ENCODE results near the gene DPP6. TPM values are rescaled to one million over a fixed set of nuclear protein-coding genes. Genes with fewer than 3 reads are reported as not detected.
"Not testable (repeated sequence)": the region's sequence is repeated elsewhere in the genome, so short reads cannot be mapped to it uniquely, and the experiment has no call there.

The DPP6 gene
- total and polyA plus RNA-seq, 10 donors, result 0.11 to 8.7 (median 3.0) TPM

GRCh38 chr7:154931906-154932305 lies 879.7 kb downstream of the DPP6 start:
- peaks cover 0 to 31% (median 3%) of the 10 kb centered on the region in 6 donors for H3K36me3 ChIP-seq
- TF ChIP-seq POLR2A (IDR thresholded peaks at IDR 0.05) (no peak), POLR2AphosphoS5 (IDR thresholded peaks at IDR 0.05) (no peak)
- TF ChIP-seq, protein P1, sequence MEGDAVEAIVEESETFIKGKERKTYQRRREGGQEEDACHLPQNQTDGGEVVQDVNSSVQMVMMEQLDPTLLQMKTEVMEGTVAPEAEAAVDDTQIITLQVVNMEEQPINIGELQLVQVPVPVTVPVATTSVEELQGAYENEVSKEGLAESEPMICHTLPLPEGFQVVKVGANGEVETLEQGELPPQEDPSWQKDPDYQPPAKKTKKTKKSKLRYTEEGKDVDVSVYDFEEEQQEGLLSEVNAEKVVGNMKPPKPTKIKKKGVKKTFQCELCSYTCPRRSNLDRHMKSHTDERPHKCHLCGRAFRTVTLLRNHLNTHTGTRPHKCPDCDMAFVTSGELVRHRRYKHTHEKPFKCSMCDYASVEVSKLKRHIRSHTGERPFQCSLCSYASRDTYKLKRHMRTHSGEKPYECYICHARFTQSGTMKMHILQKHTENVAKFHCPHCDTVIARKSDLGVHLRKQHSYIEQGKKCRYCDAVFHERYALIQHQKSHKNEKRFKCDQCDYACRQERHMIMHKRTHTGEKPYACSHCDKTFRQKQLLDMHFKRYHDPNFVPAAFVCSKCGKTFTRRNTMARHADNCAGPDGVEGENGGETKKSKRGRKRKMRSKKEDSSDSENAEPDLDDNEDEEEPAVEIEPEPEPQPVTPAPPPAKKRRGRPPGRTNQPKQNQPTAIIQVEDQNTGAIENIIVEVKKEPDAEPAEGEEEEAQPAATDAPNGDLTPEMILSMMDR (IDR thresholded peaks at IDR 0.05 in 8 of 11, conservative IDR thresholded peaks at IDR 0.05 in 3 of 11), result no peak
- H3K4me1 ChIP-seq, result peaks cover 12 to 42% (median 27%) of the 10 kb centered on the region in 6 donors
- intact Hi-C loops (cut with DNase I; ENCODE audit: low total_unique reads), result no loop called here
- H3K4me3 ChIP-seq, result no peak overlapping the region
- no peak for DNase-seq
- 95 to 99% (median 97%) methylated on average over 2 of the region's 2 CpGs for WGBS, 5 donors
- no peaks in the 10 kb centered on the region for H3K27me3 ChIP-seq (replicated peaks in 1 of 7)
- H3K27ac ChIP-seq, result no peak overlapping the region
- peaks cover 0 to 30% (median 26%) of the 10 kb centered on the region in 8 donors for H3K9me3 ChIP-seq

GRCh38 chr7:154934353-154934952 lies 882.3 kb downstream of the DPP6 start:
- H3K27me3 ChIP-seq (replicated peaks in 1 of 7); H3K4me3 ChIP-seq; DNase-seq; intact Hi-C loops (cut with DNase I; ENCODE audit: low total_unique reads); H3K27ac ChIP-seq: not testable (repeated sequence)
- 89 to 98% (median 95%) methylated on average over 5 of the region's 5 CpGs for WGBS, 5 donors
- Histone ChIP-seq H3K36me3 (peaks cover 0 to 31% (median 3%) of the 10 kb centered on the region in 6 donors), H3K4me1 (peaks cover 8 to 36% (median 22%) of the 10 kb centered on the region in 6 donors), H3K9me3 (peaks cover 0 to 30% (median 26%) of the 10 kb centered on the region in 8 donors)

DNA sequence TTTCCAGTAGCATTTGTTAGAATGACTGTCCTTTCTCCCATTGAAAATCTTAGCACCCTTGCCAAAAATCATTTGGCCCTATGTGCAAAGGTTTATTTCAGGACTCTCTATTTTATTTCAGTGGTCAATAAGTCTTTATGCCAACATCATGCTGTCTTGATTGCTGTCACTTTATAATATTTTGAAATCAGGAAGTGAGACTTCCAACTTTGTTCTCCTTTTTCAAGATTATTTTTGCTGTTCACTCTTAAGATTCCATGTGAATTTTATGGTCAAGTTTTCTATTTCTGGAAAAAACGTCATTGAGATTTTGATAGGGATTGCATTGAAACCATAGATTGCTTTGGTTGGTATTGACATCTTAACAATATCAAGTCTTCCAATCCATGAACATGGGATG lies 885.6 kb downstream of the DPP6 start:
- WGBS, 5 donors, result 54 to 70% (median 58%) methylated on average over 1 of the region's 1 CpG
- H3K4me1 ChIP-seq, result peaks cover 0 to 10% (median 2%) of the 10 kb centered on the region in 6 donors

DNA sequence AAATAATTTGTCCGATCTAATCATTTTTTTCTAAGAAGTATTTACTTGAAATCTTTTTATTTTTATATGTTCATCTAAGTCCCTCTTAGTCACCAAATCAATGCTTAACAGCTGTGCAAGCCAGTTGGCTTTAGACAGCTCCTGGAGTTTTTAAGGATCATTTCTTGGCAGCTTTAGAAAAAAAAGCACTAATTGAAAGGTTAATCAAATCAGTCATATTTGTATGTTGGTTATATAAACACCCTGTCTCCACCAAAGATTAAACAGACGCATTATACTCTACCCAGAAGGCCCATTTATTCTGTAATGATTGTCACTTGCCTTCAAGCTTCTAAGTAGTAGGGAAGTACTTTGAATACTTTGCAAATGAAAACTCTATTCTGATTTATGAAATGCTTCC lies 890.5 kb downstream of the DPP6 start:
- TF ChIP-seq, protein P1 (IDR thresholded peaks at IDR 0.05 in 8 of 11, conservative IDR thresholded peaks at IDR 0.05 in 3 of 11), result no peak
- TF ChIP-seq POLR2A (IDR thresholded peaks at IDR 0.05) (no peak), POLR2AphosphoS5 (IDR thresholded peaks at IDR 0.05) (no peak)
- intact Hi-C loops (cut with DNase I; ENCODE audit: low total_unique reads), result no loop called here
- no peak for DNase-seq
- Histone ChIP-seq H3K4me3 (no peak overlapping the region), H3K9me3 (no peaks in the 10 kb centered on the region), H3K4me1 (peaks cover 0 to 6% (median under 1%) of the 10 kb centered on the region in 6 donors), H3K27me3 (replicated peaks in 1 of 7) (no peaks in the 10 kb centered on the region), H3K27ac (no peak overlapping the region), H3K36me3 (peaks cover 3 to 61% (median 42%) of the 10 kb centered on the region in 6 donors)
- WGBS, 5 donors, result 89 to 97% (median 96%) methylated on average over 2 of the region's 2 CpGs

More for the DNA sequence above, 885.6 kb downstream of the DPP6 start:
- no peaks in the 10 kb centered on the region for H3K27me3 ChIP-seq (replicated peaks in 1 of 7)
- intact Hi-C loops (cut with DNase I; ENCODE audit: low total_unique reads), result no loop called here
- no peak for DNase-seq
- TF ChIP-seq POLR2AphosphoS5 (IDR thresholded peaks at IDR 0.05) (no peak), POLR2A (IDR thresholded peaks at IDR 0.05) (no peak)
- TF ChIP-seq, protein P1 (IDR thresholded peaks at IDR 0.05 in 8 of 11, conservative IDR thresholded peaks at IDR 0.05 in 3 of 11), result no peak
- H3K27ac ChIP-seq, result no peak overlapping the region
- peaks cover 0 to 36% (median 3%) of the 10 kb centered on the region in 6 donors for H3K36me3 ChIP-seq
- peaks cover 0 to 28% (median 25%) of the 10 kb centered on the region in 8 donors for H3K9me3 ChIP-seq
- no peak overlapping the region for H3K4me3 ChIP-seq
